A549 (cell line): ENCODE data around the gene DECR2.

Experiments
- TF ChIP-seq, protein P1 (sequence below): fragments of >200 bp; sonication (Bioruptor Twin); formaldehyde crosslinking; IDR thresholded peaks from 3 replicates; pipeline ENCODE4 v1.5.1; 2016
- TF ChIP-seq, protein P2 (sequence below): fragments of 200-600 bp; sonication (generic); IDR thresholded peaks from 2 replicates; pipeline ENCODE4 v1.6.1; 2016; ENCODE audit warnings: antibody characterized with exemption, mild to moderate bottlenecking, moderate library complexity

DNA sequence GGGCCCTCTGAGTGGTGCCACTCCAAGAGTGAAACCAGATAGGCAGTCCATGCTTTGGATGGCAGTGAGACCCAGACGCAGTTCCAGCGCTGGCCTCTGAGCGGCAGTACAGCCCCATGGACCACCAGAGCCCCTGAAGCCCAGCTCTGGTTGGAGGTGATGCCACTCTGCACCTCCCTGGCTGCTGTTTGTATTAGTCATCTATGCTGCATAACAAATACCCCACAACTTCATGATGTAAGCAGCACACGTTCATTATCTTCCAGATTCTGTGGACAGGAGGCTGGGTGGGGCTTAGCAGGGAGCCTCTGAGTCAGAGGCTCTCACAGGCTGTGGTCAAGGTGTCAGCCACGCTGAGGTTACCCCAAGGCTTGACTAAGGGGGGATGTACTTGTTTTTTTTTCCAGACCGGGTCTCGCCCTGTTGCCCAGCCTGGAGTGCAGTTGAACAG, 9.8 kb upstream of the DECR2 start:
- TF ChIP-seq, protein P1, sequence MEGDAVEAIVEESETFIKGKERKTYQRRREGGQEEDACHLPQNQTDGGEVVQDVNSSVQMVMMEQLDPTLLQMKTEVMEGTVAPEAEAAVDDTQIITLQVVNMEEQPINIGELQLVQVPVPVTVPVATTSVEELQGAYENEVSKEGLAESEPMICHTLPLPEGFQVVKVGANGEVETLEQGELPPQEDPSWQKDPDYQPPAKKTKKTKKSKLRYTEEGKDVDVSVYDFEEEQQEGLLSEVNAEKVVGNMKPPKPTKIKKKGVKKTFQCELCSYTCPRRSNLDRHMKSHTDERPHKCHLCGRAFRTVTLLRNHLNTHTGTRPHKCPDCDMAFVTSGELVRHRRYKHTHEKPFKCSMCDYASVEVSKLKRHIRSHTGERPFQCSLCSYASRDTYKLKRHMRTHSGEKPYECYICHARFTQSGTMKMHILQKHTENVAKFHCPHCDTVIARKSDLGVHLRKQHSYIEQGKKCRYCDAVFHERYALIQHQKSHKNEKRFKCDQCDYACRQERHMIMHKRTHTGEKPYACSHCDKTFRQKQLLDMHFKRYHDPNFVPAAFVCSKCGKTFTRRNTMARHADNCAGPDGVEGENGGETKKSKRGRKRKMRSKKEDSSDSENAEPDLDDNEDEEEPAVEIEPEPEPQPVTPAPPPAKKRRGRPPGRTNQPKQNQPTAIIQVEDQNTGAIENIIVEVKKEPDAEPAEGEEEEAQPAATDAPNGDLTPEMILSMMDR, result peak; percentile 54
- TF ChIP-seq, protein P2, sequence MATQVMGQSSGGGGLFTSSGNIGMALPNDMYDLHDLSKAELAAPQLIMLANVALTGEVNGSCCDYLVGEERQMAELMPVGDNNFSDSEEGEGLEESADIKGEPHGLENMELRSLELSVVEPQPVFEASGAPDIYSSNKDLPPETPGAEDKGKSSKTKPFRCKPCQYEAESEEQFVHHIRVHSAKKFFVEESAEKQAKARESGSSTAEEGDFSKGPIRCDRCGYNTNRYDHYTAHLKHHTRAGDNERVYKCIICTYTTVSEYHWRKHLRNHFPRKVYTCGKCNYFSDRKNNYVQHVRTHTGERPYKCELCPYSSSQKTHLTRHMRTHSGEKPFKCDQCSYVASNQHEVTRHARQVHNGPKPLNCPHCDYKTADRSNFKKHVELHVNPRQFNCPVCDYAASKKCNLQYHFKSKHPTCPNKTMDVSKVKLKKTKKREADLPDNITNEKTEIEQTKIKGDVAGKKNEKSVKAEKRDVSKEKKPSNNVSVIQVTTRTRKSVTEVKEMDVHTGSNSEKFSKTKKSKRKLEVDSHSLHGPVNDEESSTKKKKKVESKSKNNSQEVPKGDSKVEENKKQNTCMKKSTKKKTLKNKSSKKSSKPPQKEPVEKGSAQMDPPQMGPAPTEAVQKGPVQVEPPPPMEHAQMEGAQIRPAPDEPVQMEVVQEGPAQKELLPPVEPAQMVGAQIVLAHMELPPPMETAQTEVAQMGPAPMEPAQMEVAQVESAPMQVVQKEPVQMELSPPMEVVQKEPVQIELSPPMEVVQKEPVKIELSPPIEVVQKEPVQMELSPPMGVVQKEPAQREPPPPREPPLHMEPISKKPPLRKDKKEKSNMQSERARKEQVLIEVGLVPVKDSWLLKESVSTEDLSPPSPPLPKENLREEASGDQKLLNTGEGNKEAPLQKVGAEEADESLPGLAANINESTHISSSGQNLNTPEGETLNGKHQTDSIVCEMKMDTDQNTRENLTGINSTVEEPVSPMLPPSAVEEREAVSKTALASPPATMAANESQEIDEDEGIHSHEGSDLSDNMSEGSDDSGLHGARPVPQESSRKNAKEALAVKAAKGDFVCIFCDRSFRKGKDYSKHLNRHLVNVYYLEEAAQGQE, result no peak
